Uterus (tissue), 4 donors: ENCODE results near the gene FRMD4B. TPM values are rescaled to one million over a fixed set of nuclear protein-coding genes. Genes with fewer than 3 reads are reported as not detected.
A peak's percentile ranks its signal among the peaks of the same experiment; 100 is the strongest.

ENCODE experiments used
- DNase-seq, 2 donors: peaks; one replicate each; pipeline ENCODE4 v3.0.0-alpha.2; 2019 to 2020
- H3K27ac ChIP-seq, 2 donors: fragments of 200-600 bp; sonication (generic); 1 replicate in 1 of 2; 2 replicates in 1 of 2; pipeline ENCODE4 v1.5.1; 2016 to 2018
- H3K27me3 ChIP-seq, 2 donors: fragments of 200-600 bp; sonication (generic); one replicate each; pipeline ENCODE4 v1.5.1; 2018 to 2019; ENCODE audit warnings: control low read depth in 1 of 2
- H3K36me3 ChIP-seq, 2 donors: fragments of 200-600 bp; sonication (generic); one replicate each; pipeline ENCODE4 v1.5.1; 2019; ENCODE audit warnings: control low read depth in 1 of 2
- H3K4me1 ChIP-seq, 2 donors: fragments of 200-600 bp; sonication (generic); one replicate each; pipeline ENCODE4 v1.5.1; 2018 to 2019; ENCODE audit warnings: control low read depth in 1 of 2
- H3K4me3 ChIP-seq, 2 donors: fragments of 200-600 bp; sonication (generic); 1 replicate in 1 of 2; 2 replicates in 1 of 2; pipeline ENCODE4 v1.5.1; 2018 to 2019; ENCODE audit warnings: mild to moderate bottlenecking in 1 of 2
- H3K9me3 ChIP-seq, 2 donors: fragments of 200-600 bp; sonication (generic); one replicate each; pipeline ENCODE4 v1.5.1; 2019; ENCODE audit warnings: control low read depth in 1 of 2
- CTCF ChIP-seq, 4 experiments: fragments of 200-600 bp in 2 of 4; fragments of 450-650 bp in 2 of 4; sonication (generic) in 2 of 4; IDR thresholded peaks; one replicate each; pipeline ENCODE4 v1.5.1; 2016 to 2019; ENCODE audit warnings: antibody characterized with exemption in 4 of 4, mild to moderate bottlenecking in 2 of 4, moderate library complexity in 1 of 4
- POLR2A ChIP-seq, 2 donors: fragments of 450-650 bp; IDR thresholded peaks; one replicate each; pipeline ENCODE4 v1.6.1; 2016; ENCODE audit warnings: antibody characterized with exemption in 2 of 2, mild to moderate bottlenecking in 1 of 2, moderate library complexity in 1 of 2
- intact Hi-C: fragments of 100-400 bp; cut with DNase I; formaldehyde crosslinking; loops from one replicate; pipeline ENCODE4 v1.15.1; 2023; ENCODE audit warnings: low total_unique reads
- total RNA-seq, 4 donors: library from RNA; depleted of rRNA in 3 of 4; stranded (reverse); fragments of >200 nt in 3 of 4; gene quantifications; one replicate each; pipeline versions ENCODE4 v1.1.0 to v1.2.4, GENCODE V29; 2014 to 2023
- donor health status: DM: yes; HTN: yes; CAD: no.

Gene FRMD4B
- total RNA-seq, 4 donors from 2014 or later = 9.4 to 87.0 (median 23.6) TPM

DNA sequence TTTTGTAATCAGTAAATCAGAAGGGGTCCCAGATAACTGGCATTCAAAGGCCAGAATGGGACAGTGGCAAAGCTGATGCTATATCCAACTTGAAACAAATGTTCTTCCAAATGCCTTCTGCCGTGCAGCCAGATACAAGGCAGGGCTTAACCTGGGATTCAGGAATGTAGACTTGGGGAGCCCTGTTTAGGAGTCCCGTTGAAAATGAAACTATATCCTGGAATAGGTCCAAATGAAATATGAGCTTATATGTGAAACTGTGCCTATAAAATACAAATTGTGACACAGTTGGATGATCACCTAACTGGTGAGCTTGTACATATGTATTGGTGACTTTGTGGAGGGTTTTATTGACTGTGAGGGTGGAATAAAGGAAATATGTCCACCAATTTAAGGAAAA lies 28.7 kb downstream of the FRMD4B start:
- Histone ChIP-seq H3K27ac (no peak overlapping the region), H3K4me1 (no peaks in the 10 kb centered on the region), H3K9me3 (no peaks in the 10 kb centered on the region), H3K27me3 (no peaks in the 10 kb centered on the region), H3K4me3 (no peak overlapping the region), H3K36me3 (no peaks in the 10 kb centered on the region)
- TF ChIP-seq CTCF (IDR thresholded peaks at IDR 0.05) = no peak
- no peak for TF ChIP-seq POLR2A (IDR thresholded peaks at IDR 0.05)
- no peak for DNase-seq
- intact Hi-C loops = no loop called here

DNA sequence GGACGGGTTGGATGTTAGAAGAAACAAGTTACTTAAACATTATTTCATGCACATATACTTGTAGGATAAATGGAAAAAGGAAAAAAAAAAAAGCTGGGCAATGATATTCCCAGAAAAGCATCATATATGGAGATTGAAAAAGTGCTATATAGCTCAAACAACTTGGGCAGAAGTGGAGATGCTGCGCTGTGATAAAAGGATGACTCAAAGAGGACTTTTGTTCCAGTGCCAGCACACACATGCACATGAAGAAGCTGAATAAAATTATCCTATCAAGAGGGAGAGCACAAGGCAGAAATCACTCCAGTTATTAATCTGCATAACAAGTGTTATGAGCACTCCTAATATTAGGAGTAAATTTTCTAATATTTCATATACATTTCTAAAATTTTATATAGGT lies 30.9 kb downstream of the FRMD4B start:
- H3K9me3 ChIP-seq = no peaks in the 10 kb centered on the region
- TF ChIP-seq CTCF (IDR thresholded peaks at IDR 0.05) (no peak), POLR2A (IDR thresholded peaks at IDR 0.05) (no peak)

GRCh38 chr3:69353503-69353902 lies 32.4 kb downstream of the FRMD4B start:
- peak in 1 of 2 donors; percentile 32 for DNase-seq
- Histone ChIP-seq H3K27ac (peak overlapping the region; percentile 16 to 43), H3K27me3 (no peaks in the 10 kb centered on the region), H3K36me3 (no peaks in the 10 kb centered on the region), H3K4me1 (no peaks in the 10 kb centered on the region), H3K4me3 (peak overlapping the region in 1 of 2 donors; percentile 5), H3K9me3 (no peaks in the 10 kb centered on the region)
- TF ChIP-seq POLR2A (IDR thresholded peaks at IDR 0.05) (no peak), CTCF (IDR thresholded peaks at IDR 0.05) (no peak)
- intact Hi-C loops = no loop called here

More for the DNA sequence above, 30.9 kb downstream of the FRMD4B start:
- H3K27me3 ChIP-seq = no peaks in the 10 kb centered on the region
- intact Hi-C loops = no loop called here
- no peak for DNase-seq
- no peak overlapping the region for H3K27ac ChIP-seq
- H3K4me1 ChIP-seq = no peaks in the 10 kb centered on the region
- H3K4me3 ChIP-seq = no peak overlapping the region
- H3K36me3 ChIP-seq = no peaks in the 10 kb centered on the region

DNA sequence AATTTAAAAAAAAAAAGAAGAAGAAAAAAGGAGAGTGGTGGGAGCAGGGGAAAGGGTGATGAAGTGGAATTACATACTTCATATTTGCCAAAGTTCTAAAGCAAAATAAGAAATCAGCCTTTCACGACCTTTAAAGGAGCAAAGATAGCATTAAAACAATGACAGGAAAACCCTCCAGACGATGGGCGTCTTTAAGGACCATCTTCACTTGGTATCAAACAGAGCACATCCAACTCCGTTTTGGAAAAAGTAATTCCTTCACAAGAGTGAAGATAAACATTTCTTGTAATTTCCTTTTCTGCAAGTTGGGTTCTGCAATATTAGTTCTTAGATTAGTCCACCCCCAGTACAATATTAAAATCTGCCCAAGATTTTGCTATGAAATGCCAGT lies 32.8 kb downstream of the FRMD4B start:
- TF ChIP-seq CTCF (IDR thresholded peaks at IDR 0.05) (no peak), POLR2A (IDR thresholded peaks at IDR 0.05) (no peak)
- DNase-seq = no peak
- peak overlapping the region in 1 of 2 donors; percentile 5 for H3K4me3 ChIP-seq
- H3K27me3 ChIP-seq = no peaks in the 10 kb centered on the region
- no peaks in the 10 kb centered on the region for H3K4me1 ChIP-seq
- intact Hi-C loops = no loop called here
- no peaks in the 10 kb centered on the region for H3K9me3 ChIP-seq
- H3K27ac ChIP-seq = peak overlapping the region; percentile 16 to 43
- no peaks in the 10 kb centered on the region for H3K36me3 ChIP-seq

DNA sequence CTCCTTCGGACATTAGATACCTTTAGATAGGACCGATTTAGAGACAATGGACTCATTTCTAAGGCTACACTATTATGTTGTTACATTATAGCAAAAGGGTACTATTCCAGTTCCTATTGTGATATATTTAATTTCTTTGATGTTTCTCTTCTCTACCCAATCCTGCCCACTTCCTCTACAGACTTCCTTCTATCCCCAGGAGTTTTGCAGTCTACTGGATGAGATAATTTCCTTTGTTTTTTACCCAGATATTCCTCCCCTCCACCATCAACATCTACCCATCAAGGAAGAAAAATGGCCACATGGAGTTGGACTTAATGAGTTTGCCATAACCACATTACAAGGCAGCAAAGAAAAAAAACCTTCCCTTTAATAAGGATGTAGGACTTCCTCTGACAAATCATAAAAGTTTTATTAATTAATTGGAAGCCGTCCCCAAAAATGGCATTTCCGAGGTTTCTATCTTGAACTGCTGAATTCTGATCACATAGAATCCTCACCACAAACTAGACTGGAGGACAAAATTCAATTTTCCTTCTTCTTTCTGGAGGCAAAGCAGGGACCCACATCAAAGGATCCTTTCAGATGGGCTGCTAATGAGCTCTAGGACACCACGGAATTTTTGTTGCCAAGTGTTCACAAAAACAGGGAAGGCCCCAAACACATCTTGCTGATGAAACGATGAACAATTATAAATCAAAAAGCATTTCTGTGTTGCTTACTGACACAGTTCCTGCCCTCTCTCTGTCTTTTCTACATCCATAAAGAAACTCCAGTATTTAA lies 33.4 kb downstream of the FRMD4B start:
- Histone ChIP-seq H3K27ac (peak overlapping the region; percentile 16 to 43), H3K4me1 (no peaks in the 10 kb centered on the region), H3K4me3 (peak overlapping the region in 1 of 2 donors; percentile 5), H3K36me3 (no peaks in the 10 kb centered on the region), H3K9me3 (no peaks in the 10 kb centered on the region), H3K27me3 (no peaks in the 10 kb centered on the region)
- DNase-seq = no peak
- TF ChIP-seq CTCF (IDR thresholded peaks at IDR 0.05) = no peak
- TF ChIP-seq POLR2A (IDR thresholded peaks at IDR 0.05) = no peak
- intact Hi-C loops = no loop called here
